Measurements from ENCODE around the gene WNT2B.

WNT2B gene

DNA sequence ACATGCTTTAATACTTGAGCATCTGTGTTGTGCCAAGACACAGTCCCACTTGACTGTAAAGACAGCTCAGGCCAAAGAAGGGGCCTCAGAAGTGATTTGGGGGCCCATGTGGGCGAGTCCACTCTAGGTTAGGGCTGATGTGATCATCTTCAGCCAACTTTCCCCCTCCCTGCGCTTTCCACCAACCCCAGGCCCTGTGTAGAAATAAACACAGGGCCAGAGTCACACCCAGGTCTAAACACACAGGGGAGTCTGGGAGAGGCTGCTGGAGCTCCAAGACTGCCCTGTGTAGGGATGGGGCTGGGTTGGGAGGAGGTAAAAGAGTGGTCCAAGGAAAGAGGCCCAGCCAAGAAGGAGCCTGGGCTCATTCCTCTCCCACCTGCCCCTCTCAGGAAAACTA, 2.5 kb upstream of the WNT2B start:
- H3K27ac ChIP-seq (ENCODE audit: extremely low read depth, low read depth, low read length), result no peak overlapping the region
- POLR2A ChIA-PET, result no interaction called here
- no peaks in the 10 kb centered on the region for H3K36me3 ChIP-seq (ENCODE audit: control insufficient read depth in 2 of 2, insufficient read depth in 1 of 2, low read length in 2 of 2)
- H3K4me1 ChIP-seq (ENCODE audit: control insufficient read depth, insufficient read depth, low read length), result peaks cover 3% of the 10 kb centered on the region; the same call in 1 of the 2 replicates
- no peak overlapping the region for H3K4me3 ChIP-seq (ENCODE audit: low read depth, low read length)
- H3K9me3 ChIP-seq (ENCODE audit: control insufficient read depth, insufficient read depth, low read depth, low read length), result no peaks in the 10 kb centered on the region
- TF ChIP-seq ZNF274 (IDR thresholded peaks at IDR 0.05; ENCODE audit: low read length) (no peak), ZNF274 (tag by site-specific recombination; IDR thresholded peaks at IDR 0.05; ENCODE audit: borderline replicate concordance) (no peak), ZNF510 (tag by site-specific recombination; IDR thresholded peaks at IDR 0.05; ENCODE audit: insufficient replicate concordance) (no peak), KLF7 (tag by site-specific recombination; IDR thresholded peaks at IDR 0.05; ENCODE audit: borderline replicate concordance) (no peak), ZNF707 (tag by site-specific recombination; IDR thresholded peaks at IDR 0.05) (no peak), ZNF24 (tag by site-specific recombination; IDR thresholded peaks at IDR 0.05) (no peak), GLI2 (tag by site-specific recombination; IDR thresholded peaks at IDR 0.05; ENCODE audit: borderline replicate concordance, low read depth) (no peak), ZNF701 (tag by site-specific recombination; IDR thresholded peaks at IDR 0.05) (no peak), ZNF132 (tag by site-specific recombination; IDR thresholded peaks at IDR 0.05; ENCODE audit: borderline replicate concordance) (no peak), ZBTB7A (tag by site-specific recombination; IDR thresholded peaks at IDR 0.05; ENCODE audit: low read depth) (no peak), GFI1B (tag by site-specific recombination; IDR thresholded peaks at IDR 0.05) (no peak), ZNF221 (tag by site-specific recombination; IDR thresholded peaks at IDR 0.05; ENCODE audit: borderline replicate concordance) (no peak)
- TF ChIP-seq, protein P1, sequence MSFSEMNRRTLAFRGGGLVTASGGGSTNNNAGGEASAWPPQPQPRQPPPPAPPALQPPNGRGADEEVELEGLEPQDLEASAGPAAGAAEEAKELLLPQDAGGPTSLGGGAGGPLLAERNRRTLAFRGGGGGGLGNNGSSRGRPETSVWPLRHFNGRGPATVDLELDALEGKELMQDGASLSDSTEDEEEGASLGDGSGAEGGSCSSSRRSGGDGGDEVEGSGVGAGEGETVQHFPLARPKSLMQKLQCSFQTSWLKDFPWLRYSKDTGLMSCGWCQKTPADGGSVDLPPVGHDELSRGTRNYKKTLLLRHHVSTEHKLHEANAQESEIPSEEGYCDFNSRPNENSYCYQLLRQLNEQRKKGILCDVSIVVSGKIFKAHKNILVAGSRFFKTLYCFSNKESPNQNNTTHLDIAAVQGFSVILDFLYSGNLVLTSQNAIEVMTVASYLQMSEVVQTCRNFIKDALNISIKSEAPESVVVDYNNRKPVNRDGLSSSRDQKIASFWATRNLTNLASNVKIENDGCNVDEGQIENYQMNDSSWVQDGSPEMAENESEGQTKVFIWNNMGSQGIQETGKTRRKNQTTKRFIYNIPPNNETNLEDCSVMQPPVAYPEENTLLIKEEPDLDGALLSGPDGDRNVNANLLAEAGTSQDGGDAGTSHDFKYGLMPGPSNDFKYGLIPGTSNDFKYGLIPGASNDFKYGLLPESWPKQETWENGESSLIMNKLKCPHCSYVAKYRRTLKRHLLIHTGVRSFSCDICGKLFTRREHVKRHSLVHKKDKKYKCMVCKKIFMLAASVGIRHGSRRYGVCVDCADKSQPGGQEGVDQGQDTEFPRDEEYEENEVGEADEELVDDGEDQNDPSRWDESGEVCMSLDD (tag by site-specific recombination; IDR thresholded peaks at IDR 0.05), result no peak
- TF ChIP-seq, protein P2, sequence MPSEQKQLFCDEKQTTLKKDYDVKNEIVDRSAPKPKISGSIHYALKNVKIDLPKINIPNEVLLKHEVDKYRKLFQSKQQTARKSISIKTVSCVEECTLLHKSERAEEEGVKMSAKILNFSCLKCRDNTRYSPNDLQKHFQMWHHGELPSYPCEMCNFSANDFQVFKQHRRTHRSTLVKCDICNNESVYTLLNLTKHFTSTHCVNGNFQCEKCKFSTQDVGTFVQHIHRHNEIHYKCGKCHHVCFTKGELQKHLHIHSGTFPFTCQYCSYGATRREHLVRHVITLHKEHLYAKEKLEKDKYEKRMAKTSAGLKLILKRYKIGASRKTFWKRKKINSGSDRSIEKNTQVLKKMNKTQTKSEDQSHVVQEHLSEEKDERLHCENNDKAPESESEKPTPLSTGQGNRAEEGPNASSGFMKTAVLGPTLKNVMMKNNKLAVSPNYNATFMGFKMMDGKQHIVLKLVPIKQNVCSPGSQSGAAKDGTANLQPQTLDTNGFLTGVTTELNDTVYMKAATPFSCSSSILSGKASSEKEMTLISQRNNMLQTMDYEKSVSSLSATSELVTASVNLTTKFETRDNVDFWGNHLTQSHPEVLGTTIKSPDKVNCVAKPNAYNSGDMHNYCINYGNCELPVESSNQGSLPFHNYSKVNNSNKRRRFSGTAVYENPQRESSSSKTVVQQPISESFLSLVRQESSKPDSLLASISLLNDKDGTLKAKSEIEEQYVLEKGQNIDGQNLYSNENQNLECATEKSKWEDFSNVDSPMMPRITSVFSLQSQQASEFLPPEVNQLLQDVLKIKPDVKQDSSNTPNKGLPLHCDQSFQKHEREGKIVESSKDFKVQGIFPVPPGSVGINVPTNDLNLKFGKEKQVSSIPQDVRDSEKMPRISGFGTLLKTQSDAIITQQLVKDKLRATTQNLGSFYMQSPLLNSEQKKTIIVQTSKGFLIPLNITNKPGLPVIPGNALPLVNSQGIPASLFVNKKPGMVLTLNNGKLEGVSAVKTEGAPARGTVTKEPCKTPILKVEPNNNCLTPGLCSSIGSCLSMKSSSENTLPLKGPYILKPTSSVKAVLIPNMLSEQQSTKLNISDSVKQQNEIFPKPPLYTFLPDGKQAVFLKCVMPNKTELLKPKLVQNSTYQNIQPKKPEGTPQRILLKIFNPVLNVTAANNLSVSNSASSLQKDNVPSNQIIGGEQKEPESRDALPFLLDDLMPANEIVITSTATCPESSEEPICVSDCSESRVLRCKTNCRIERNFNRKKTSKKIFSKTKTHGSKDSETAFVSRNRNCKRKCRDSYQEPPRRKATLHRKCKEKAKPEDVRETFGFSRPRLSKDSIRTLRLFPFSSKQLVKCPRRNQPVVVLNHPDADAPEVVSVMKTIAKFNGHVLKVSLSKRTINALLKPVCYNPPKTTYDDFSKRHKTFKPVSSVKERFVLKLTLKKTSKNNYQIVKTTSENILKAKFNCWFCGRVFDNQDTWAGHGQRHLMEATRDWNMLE (tag by site-specific recombination; conservative IDR thresholded peaks at IDR 0.05; ENCODE audit: low read depth), result no peak
- TF ChIP-seq, protein P3, sequence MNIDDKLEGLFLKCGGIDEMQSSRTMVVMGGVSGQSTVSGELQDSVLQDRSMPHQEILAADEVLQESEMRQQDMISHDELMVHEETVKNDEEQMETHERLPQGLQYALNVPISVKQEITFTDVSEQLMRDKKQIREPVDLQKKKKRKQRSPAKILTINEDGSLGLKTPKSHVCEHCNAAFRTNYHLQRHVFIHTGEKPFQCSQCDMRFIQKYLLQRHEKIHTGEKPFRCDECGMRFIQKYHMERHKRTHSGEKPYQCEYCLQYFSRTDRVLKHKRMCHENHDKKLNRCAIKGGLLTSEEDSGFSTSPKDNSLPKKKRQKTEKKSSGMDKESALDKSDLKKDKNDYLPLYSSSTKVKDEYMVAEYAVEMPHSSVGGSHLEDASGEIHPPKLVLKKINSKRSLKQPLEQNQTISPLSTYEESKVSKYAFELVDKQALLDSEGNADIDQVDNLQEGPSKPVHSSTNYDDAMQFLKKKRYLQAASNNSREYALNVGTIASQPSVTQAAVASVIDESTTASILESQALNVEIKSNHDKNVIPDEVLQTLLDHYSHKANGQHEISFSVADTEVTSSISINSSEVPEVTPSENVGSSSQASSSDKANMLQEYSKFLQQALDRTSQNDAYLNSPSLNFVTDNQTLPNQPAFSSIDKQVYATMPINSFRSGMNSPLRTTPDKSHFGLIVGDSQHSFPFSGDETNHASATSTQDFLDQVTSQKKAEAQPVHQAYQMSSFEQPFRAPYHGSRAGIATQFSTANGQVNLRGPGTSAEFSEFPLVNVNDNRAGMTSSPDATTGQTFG (tag by site-specific recombination; IDR thresholded peaks at IDR 0.05; ENCODE audit: borderline replicate concordance), result no peak
- CTCF ChIA-PET, result no interaction called here

DNA sequence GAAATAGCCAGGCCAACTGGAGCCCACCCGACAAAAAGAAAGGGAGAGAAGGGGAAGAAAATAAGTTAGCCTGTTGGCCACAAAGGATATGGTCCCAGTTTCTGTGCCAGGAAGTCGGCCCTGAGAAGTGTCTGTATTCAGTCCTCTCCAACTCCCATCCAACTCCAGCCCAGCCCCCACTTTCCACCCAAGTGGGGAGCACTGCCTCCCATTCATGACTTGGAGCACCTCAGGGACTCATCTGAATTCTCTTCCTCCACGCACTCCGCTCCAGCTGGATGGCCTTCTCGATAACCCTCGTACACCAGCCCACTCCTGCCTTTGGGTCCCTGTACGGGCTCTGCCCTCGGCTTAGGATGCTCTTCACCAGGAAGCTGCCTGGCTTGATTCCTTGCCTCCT, 2.0 kb upstream of the WNT2B start:
- Histone ChIP-seq H3K9me3 (ENCODE audit: control insufficient read depth, insufficient read depth, low read depth, low read length) (no peaks in the 10 kb centered on the region), H3K27ac (ENCODE audit: extremely low read depth, low read depth, low read length) (no peak overlapping the region), H3K4me3 (ENCODE audit: low read depth, low read length) (no peak overlapping the region), H3K36me3 (ENCODE audit: control insufficient read depth in 2 of 2, insufficient read depth in 1 of 2, low read length in 2 of 2) (no peaks in the 10 kb centered on the region), H3K4me1 (ENCODE audit: control insufficient read depth, insufficient read depth, low read length) (peaks cover under 1% of the 10 kb centered on the region; the same call in 1 of the 2 replicates)
- ChIA-PET CTCF (no interaction called here), POLR2A (no interaction called here)
- no peak for TF ChIP-seq ZNF843 (tag by site-specific recombination; IDR thresholded peaks at IDR 0.05)
- TF ChIP-seq, protein P4, sequence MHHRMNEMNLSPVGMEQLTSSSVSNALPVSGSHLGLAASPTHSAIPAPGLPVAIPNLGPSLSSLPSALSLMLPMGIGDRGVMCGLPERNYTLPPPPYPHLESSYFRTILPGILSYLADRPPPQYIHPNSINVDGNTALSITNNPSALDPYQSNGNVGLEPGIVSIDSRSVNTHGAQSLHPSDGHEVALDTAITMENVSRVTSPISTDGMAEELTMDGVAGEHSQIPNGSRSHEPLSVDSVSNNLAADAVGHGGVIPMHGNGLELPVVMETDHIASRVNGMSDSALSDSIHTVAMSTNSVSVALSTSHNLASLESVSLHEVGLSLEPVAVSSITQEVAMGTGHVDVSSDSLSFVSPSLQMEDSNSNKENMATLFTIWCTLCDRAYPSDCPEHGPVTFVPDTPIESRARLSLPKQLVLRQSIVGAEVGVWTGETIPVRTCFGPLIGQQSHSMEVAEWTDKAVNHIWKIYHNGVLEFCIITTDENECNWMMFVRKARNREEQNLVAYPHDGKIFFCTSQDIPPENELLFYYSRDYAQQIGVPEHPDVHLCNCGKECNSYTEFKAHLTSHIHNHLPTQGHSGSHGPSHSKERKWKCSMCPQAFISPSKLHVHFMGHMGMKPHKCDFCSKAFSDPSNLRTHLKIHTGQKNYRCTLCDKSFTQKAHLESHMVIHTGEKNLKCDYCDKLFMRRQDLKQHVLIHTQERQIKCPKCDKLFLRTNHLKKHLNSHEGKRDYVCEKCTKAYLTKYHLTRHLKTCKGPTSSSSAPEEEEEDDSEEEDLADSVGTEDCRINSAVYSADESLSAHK (tag by site-specific recombination; IDR thresholded peaks at IDR 0.05), result no peak
- TF ChIP-seq KLF10 (tag by site-specific recombination; IDR thresholded peaks at IDR 0.05), result no peak
- TF ChIP-seq, protein P5, sequence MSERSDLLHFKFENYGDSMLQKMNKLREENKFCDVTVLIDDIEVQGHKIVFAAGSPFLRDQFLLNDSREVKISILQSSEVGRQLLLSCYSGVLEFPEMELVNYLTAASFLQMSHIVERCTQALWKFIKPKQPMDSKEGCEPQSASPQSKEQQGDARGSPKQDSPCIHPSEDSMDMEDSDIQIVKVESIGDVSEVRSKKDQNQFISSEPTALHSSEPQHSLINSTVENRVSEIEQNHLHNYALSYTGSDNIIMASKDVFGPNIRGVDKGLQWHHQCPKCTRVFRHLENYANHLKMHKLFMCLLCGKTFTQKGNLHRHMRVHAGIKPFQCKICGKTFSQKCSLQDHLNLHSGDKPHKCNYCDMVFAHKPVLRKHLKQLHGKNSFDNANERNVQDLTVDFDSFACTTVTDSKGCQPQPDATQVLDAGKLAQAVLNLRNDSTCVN (tag by site-specific recombination; optimal IDR thresholded peaks at IDR 0.05), result no peak
- no peak for TF ChIP-seq ZNF544 (tag by site-specific recombination; IDR thresholded peaks at IDR 0.05)
- TF ChIP-seq ZNF324 (tag by site-specific recombination; IDR thresholded peaks at IDR 0.05), result no peak
- no peak for TF ChIP-seq SETDB1 (IDR thresholded peaks at IDR 0.05; ENCODE audit: insufficient read length, low read length)
